A549 treated with Mapracorat at 1 μM for 4 hours (cell line): ENCODE measurements around the gene SPRING1. TPM values are rescaled to one million over a fixed set of nuclear protein-coding genes. Genes with fewer than 3 reads are reported as not detected.

Experiments used
- total RNA-seq: library from RNA; stranded (reverse); fragments of 200-300 nt; extraction: Qiagen RNA extraction; gene quantifications from 5 replicates; pipeline ENCODE4 v1.2.3, GENCODE V29; 2022

Gene SPRING1, protein sequence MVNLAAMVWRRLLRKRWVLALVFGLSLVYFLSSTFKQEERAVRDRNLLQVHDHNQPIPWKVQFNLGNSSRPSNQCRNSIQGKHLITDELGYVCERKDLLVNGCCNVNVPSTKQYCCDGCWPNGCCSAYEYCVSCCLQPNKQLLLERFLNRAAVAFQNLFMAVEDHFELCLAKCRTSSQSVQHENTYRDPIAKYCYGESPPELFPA
- total RNA-seq: 15.5 to 30.5 TPM (median 23.4 TPM) in 5 replicates

DNA sequence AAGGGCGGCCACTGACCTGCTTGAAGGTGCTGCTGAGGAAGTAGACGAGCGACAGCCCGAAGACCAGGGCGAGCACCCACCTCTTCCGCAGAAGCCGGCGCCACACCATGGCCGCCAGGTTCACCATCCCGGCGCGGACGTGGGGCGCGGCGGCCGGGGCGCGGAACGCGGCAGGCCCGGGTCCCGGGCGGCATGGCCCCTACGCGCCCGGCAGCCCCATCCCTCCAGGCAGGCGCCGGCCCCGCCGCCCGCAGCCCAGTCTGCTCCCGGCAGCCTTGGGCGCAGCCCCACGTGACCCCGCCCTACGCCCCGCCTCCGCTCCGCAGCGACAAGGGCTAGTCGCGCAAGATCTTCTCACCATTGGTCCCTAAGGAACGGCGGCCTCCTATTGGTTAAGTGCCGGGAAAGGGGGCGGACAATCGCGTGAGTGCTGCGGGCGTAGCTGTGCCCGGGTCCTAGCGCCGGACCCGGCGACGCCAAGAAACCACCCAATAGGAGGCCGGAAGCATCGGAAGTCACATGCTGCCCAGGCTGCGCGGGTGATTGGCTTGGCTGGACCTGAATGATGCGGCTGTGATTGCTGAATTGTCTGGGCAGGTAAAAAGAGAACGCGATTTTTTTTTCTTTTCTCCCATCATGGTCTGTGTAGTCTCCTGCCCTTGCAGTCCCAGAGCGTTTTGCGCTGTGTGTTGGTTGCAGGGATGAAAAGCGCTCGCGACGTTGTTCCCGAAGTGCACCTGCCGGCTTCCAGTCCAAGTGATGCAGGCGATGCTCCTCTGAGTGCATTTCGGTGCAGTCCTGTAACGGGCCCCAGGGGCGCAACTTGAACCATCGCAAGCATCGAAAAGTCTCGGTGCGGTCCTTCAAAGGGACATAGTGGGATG is at the start of gene SPRING1, which contains the start of gene RNFT2:
Gene SPRING1, minus strand, starts transcription at position 296 of the 884 bp plus-strand sequence. Its CDS starts 169 bp downstream, at position 127.
Gene RNFT2, plus strand, starts transcription at position 542 of the 884 bp plus-strand sequence. CDS start 2,183 bp downstream, outside the sequence.

Other genes starting within 250 kb of the SPRING1 start
- gene MAP1LC3B2, start 178.7 kb downstream of the SPRING1 start, total RNA-seq: 0.67 to 1.8 TPM (median 1.1 TPM) in 5 replicates
- gene RNFT2, start 246 bp upstream of the SPRING1 start, total RNA-seq: 1.9 to 3.5 TPM (median 2.3 TPM) in 5 replicates
- gene HRK, start 143.4 kb upstream of the SPRING1 start, total RNA-seq: 1.0 to 1.6 TPM (median 1.4 TPM) in 5 replicates
- 4.3 to 6.3 TPM (median 5.7 TPM) in 5 replicates for gene FBXW8, start 172.9 kb upstream of the SPRING1 start, total RNA-seq